ENCODE measurements around the gene IYD. TPM values are rescaled to one million over a fixed set of nuclear protein-coding genes. Genes with fewer than 3 reads are reported as not detected.

Gene IYD
- polyA plus RNA-seq, 1 donor (not counting 4 experiments of a cell fraction or from before 2014, with no cell fraction given): not detected

DNA sequence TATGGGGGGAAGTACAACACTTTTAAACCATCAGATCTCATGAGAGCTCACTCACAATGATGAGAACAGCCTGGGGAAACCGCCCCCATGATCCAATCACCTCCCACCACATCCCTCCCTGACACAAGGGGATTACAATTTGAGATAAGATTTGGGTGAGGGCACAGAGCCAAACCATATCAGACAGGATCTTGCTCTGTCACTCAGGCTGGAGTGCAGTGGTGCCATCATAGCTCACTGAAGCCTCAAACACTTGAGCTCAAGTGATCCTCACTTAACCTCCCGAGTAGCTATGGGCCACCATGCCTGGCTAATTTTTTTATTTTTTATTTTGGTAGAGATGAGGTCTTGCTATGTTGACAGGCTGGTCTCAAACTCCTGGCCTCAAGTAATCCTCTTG lies 5.1 kb upstream of the IYD start:
- FAIRE-seq (no peak), DNase-seq (ENCODE audit: low read depth, low spot score) (no peak)
- Histone ChIP-seq H3K9me3 (ENCODE audit: control insufficient read depth, low read depth, low read length) (no peaks in the 10 kb centered on the region), H3K9me1 (ENCODE audit: control insufficient read depth, extremely low read depth, insufficient read depth, low read length) (no peaks in the 10 kb centered on the region), H3K27me3 (ENCODE audit: control insufficient read depth, extremely low read depth, insufficient read depth, low read length) (no peaks in the 10 kb centered on the region), H3K27ac (ENCODE audit: control insufficient read depth, insufficient read depth, low read length) (no peak overlapping the region), H4K20me1 (ENCODE audit: control insufficient read depth, extremely low read depth, insufficient read depth, low read length) (no peaks in the 10 kb centered on the region), H3K9ac (ENCODE audit: control insufficient read depth, extremely low read depth, insufficient read depth, low read length) (no peak overlapping the region), H3K4me2 (ENCODE audit: control insufficient read depth, extremely low read depth, insufficient read depth, low read depth, low read length) (no peak overlapping the region), H3K4me3 (ENCODE audit: control insufficient read depth in 2 of 3, extremely low read depth in 1 of 3, insufficient read depth in 2 of 3, low read depth in 1 of 3, low read length in 3 of 3) (no peak overlapping the region), H3K79me2 (ENCODE audit: control insufficient read depth, insufficient read depth, low read length) (no peaks in the 10 kb centered on the region), H3K4me1 (ENCODE audit: control insufficient read depth, extremely low read depth, insufficient read depth, low read length) (no peaks in the 10 kb centered on the region), H2AFZ (ENCODE audit: control insufficient read depth, low read length) (no peak overlapping the region), H3K36me3 (ENCODE audit: control insufficient read depth in 2 of 2, extremely low read depth in 1 of 2, insufficient read depth in 2 of 2, low read length in 2 of 2) (no peaks in the 10 kb centered on the region)
- dilution Hi-C loops (cut with MboI; ENCODE audit: extremely low pct_ligation_motif_present, low sequenced_read_pairs): no loop called here
- TF ChIP-seq, protein P1, sequence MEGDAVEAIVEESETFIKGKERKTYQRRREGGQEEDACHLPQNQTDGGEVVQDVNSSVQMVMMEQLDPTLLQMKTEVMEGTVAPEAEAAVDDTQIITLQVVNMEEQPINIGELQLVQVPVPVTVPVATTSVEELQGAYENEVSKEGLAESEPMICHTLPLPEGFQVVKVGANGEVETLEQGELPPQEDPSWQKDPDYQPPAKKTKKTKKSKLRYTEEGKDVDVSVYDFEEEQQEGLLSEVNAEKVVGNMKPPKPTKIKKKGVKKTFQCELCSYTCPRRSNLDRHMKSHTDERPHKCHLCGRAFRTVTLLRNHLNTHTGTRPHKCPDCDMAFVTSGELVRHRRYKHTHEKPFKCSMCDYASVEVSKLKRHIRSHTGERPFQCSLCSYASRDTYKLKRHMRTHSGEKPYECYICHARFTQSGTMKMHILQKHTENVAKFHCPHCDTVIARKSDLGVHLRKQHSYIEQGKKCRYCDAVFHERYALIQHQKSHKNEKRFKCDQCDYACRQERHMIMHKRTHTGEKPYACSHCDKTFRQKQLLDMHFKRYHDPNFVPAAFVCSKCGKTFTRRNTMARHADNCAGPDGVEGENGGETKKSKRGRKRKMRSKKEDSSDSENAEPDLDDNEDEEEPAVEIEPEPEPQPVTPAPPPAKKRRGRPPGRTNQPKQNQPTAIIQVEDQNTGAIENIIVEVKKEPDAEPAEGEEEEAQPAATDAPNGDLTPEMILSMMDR (optimal IDR thresholded peaks at IDR 0.05 in 1 of 3, IDR thresholded peaks at IDR 0.05 in 1 of 3, conservative IDR thresholded peaks at IDR 0.05 in 1 of 3; ENCODE audit: extremely low read depth in 1 of 3, insufficient read depth in 2 of 3, low read length in 3 of 3): no peak
- TF ChIP-seq EZH2 (IDR thresholded peaks at IDR 0.05; ENCODE audit: low read length): no peak

DNA sequence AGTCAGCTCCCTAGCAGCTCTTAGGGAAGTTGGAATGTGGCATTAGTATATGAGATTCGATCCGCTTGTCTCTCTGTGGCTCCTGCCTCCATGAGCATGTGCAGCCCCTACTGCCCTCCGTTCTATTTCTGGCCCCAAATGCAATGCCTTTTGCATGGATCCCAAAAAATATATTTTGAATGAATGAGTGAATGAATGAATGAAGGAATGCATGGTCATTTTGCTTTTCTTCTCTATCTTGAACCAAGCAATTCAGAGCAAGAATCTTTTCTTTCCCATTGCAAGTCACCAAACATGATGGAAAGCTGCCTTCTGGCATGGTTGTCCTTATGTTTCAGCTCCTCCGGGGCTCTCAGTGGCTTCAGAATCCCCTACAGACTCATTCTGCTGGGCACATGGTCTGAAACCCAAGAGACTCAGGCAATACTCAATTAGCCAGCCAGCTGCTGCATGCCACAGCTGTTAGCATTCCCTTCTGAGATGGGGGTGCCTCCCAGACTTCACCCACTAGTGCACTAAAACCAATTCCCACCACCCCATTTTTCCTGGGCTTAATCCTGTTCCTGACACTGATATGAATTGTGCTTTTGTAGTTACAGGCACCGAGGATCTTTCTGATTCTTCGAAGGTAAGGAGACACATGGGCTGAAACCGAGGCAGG lies 2.6 kb upstream of the IYD start:
- Histone ChIP-seq H3K4me1 (ENCODE audit: control insufficient read depth, extremely low read depth, insufficient read depth, low read length) (no peaks in the 10 kb centered on the region), H3K27ac (ENCODE audit: control insufficient read depth, insufficient read depth, low read length) (no peak overlapping the region)

More for the DNA sequence above, 2.6 kb upstream of the IYD start:
- Histone ChIP-seq H3K4me3 (ENCODE audit: control insufficient read depth in 2 of 3, extremely low read depth in 1 of 3, insufficient read depth in 2 of 3, low read depth in 1 of 3, low read length in 3 of 3) (no peak overlapping the region), H3K79me2 (ENCODE audit: control insufficient read depth, insufficient read depth, low read length) (no peaks in the 10 kb centered on the region), H3K27me3 (ENCODE audit: control insufficient read depth, extremely low read depth, insufficient read depth, low read length) (no peaks in the 10 kb centered on the region), H2AFZ (ENCODE audit: control insufficient read depth, low read length) (no peak overlapping the region), H4K20me1 (ENCODE audit: control insufficient read depth, extremely low read depth, insufficient read depth, low read length) (no peaks in the 10 kb centered on the region), H3K9me3 (ENCODE audit: control insufficient read depth, low read depth, low read length) (no peaks in the 10 kb centered on the region), H3K36me3 (ENCODE audit: control insufficient read depth in 2 of 2, extremely low read depth in 1 of 2, insufficient read depth in 2 of 2, low read length in 2 of 2) (no peaks in the 10 kb centered on the region), H3K9ac (ENCODE audit: control insufficient read depth, extremely low read depth, insufficient read depth, low read length) (no peak overlapping the region), H3K4me2 (ENCODE audit: control insufficient read depth, extremely low read depth, insufficient read depth, low read depth, low read length) (no peak overlapping the region), H3K9me1 (ENCODE audit: control insufficient read depth, extremely low read depth, insufficient read depth, low read length) (no peaks in the 10 kb centered on the region)
- DNase-seq (ENCODE audit: low read depth, low spot score): no peak
- no peak for FAIRE-seq
- TF ChIP-seq EZH2 (IDR thresholded peaks at IDR 0.05; ENCODE audit: low read length): no peak
- TF ChIP-seq, protein P1 (optimal IDR thresholded peaks at IDR 0.05 in 1 of 3, IDR thresholded peaks at IDR 0.05 in 1 of 3, conservative IDR thresholded peaks at IDR 0.05 in 1 of 3; ENCODE audit: extremely low read depth in 1 of 3, insufficient read depth in 2 of 3, low read length in 3 of 3): no peak
- dilution Hi-C loops (cut with MboI; ENCODE audit: extremely low pct_ligation_motif_present, low sequenced_read_pairs): no loop called here
